ENCODE data around the gene RNF187.

RNF187 gene

GRCh38 chr1:228462560-228462959 lies 24.6 kb upstream of the RNF187 start:
- no peaks in the 10 kb centered on the region for H3K4me1 ChIP-seq (ENCODE audit: low read depth, poor library complexity, severe bottlenecking)
- H3K4me2 ChIP-seq = no peak overlapping the region
- H3K9ac ChIP-seq = no peak overlapping the region
- no peaks in the 10 kb centered on the region for H3K79me2 ChIP-seq (ENCODE audit: insufficient read depth, low read depth)
- no peak for TF ChIP-seq CTCF (conservative IDR thresholded peaks at IDR 0.05; ENCODE audit: low read depth, low read length)
- H3K27me3 ChIP-seq (ENCODE audit: insufficient read depth, low read depth) = no peaks in the 10 kb centered on the region
- no peak overlapping the region for H2AFZ ChIP-seq (ENCODE audit: low read depth)
- H3K36me3 ChIP-seq (ENCODE audit: insufficient read depth) = no peaks in the 10 kb centered on the region
- H4K20me1 ChIP-seq (ENCODE audit: insufficient read depth) = no peaks in the 10 kb centered on the region
- no peak overlapping the region for H3K27ac ChIP-seq
- H3K4me3 ChIP-seq (IDR thresholded peaks at IDR 0.05; ENCODE audit: insufficient read depth, low read depth, low read length) = no peak overlapping the region

- no peak overlapping the region for H3K9ac ChIP-seq
- no peak for TF ChIP-seq CTCF (conservative IDR thresholded peaks at IDR 0.05; ENCODE audit: low read depth, low read length)
- no peaks in the 10 kb centered on the region for H3K27me3 ChIP-seq (ENCODE audit: insufficient read depth, low read depth)
- no peaks in the 10 kb centered on the region for H3K36me3 ChIP-seq (ENCODE audit: insufficient read depth)
- H4K20me1 ChIP-seq (ENCODE audit: insufficient read depth) = no peaks in the 10 kb centered on the region
- no peak overlapping the region for H3K4me2 ChIP-seq
- H3K4me1 ChIP-seq (ENCODE audit: low read depth, poor library complexity, severe bottlenecking) = no peaks in the 10 kb centered on the region
- H3K27ac ChIP-seq = no peak overlapping the region
- H2AFZ ChIP-seq (ENCODE audit: low read depth) = no peak overlapping the region
- H3K79me2 ChIP-seq (ENCODE audit: insufficient read depth, low read depth) = no peaks in the 10 kb centered on the region
- no peak overlapping the region for H3K4me3 ChIP-seq (IDR thresholded peaks at IDR 0.05; ENCODE audit: insufficient read depth, low read depth, low read length)
Observed at GRCh38 chr1:228463009-228463558, 24.1 kb upstream of the RNF187 start.

- Histone ChIP-seq H3K27ac (no peak overlapping the region), H2AFZ (ENCODE audit: low read depth) (no peak overlapping the region), H3K4me3 (IDR thresholded peaks at IDR 0.05; ENCODE audit: insufficient read depth, low read depth, low read length) (no peak overlapping the region), H3K27me3 (ENCODE audit: insufficient read depth, low read depth) (no peaks in the 10 kb centered on the region), H3K36me3 (ENCODE audit: insufficient read depth) (no peaks in the 10 kb centered on the region), H3K79me2 (ENCODE audit: insufficient read depth, low read depth) (no peaks in the 10 kb centered on the region), H3K4me1 (ENCODE audit: low read depth, poor library complexity, severe bottlenecking) (no peaks in the 10 kb centered on the region), H4K20me1 (ENCODE audit: insufficient read depth) (no peaks in the 10 kb centered on the region), H3K9ac (no peak overlapping the region), H3K4me2 (no peak overlapping the region)
- TF ChIP-seq CTCF (conservative IDR thresholded peaks at IDR 0.05; ENCODE audit: low read depth, low read length) = no peak
Observed at GRCh38 chr1:228463559-228464455, 23.4 kb upstream of the RNF187 start.

- H3K4me2 ChIP-seq = no peak overlapping the region
- no peak overlapping the region for H3K9ac ChIP-seq
- no peaks in the 10 kb centered on the region for H3K27me3 ChIP-seq (ENCODE audit: insufficient read depth, low read depth)
Observed at GRCh38 chr1:228464487-228464983, 22.6 kb upstream of the RNF187 start.

More at GRCh38 chr1:228464487-228464983, 22.6 kb upstream of the RNF187 start:
- Histone ChIP-seq H4K20me1 (ENCODE audit: insufficient read depth) (no peaks in the 10 kb centered on the region), H3K79me2 (ENCODE audit: insufficient read depth, low read depth) (no peaks in the 10 kb centered on the region), H3K27ac (no peak overlapping the region), H3K36me3 (ENCODE audit: insufficient read depth) (no peaks in the 10 kb centered on the region), H3K4me1 (ENCODE audit: low read depth, poor library complexity, severe bottlenecking) (no peaks in the 10 kb centered on the region), H3K4me3 (IDR thresholded peaks at IDR 0.05; ENCODE audit: insufficient read depth, low read depth, low read length) (no peak overlapping the region), H2AFZ (ENCODE audit: low read depth) (no peak overlapping the region)
- TF ChIP-seq CTCF (conservative IDR thresholded peaks at IDR 0.05; ENCODE audit: low read depth, low read length) = no peak

Measured in KMS-11 (cell line).